ENCODE measurements around the gene DEDD.

Gene DEDD, protein sequence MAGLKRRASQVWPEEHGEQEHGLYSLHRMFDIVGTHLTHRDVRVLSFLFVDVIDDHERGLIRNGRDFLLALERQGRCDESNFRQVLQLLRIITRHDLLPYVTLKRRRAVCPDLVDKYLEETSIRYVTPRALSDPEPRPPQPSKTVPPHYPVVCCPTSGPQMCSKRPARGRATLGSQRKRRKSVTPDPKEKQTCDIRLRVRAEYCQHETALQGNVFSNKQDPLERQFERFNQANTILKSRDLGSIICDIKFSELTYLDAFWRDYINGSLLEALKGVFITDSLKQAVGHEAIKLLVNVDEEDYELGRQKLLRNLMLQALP

DNA sequence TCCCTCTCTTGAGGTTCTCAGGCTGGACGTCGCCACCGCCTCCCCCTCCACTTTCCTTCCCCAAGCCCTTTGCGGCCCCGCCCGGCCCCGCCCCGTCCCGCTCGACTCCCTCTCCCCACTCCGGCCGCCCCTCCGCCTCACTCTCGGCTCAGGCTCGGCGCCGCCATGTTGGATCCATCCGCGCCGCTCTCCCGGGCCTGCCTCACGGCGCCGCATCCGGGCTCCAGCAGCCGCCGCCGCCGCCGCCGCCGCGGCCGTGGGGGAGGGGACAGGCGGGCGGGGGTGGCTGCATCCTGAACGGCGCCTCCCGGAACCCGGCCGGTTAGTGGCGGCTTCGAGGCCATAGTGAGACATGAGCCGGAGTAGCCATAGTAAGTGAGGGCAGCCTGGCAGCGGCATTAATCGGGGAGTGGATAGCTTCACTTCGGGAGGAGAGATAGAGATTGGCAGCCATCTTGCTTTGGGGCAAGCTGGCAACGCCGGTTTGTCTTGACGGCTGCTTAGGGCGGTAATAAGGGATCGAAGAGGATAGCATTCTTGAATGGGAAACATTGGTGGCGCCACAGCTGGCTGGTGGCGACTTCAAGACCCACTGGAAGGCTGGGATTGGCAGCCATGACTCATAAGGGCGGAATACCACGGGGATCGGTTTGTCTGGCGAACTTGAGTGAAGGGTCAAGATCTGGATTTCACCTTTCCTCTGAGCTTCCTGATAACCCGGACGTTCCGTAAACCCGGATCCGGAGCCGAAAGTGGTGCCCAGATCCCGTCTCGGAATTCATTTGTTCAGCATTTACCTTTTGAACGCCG is at the start of gene DEDD:
DEDD (minus strand) TSS at position 258 of the 810 bp plus-strand sequence. CDS start 8,205 bp downstream, outside the sequence.
- peak; percentile 80 to 87 (median 82) for DNase-seq (ENCODE audit: low read depth in 3 of 3)

DNA sequence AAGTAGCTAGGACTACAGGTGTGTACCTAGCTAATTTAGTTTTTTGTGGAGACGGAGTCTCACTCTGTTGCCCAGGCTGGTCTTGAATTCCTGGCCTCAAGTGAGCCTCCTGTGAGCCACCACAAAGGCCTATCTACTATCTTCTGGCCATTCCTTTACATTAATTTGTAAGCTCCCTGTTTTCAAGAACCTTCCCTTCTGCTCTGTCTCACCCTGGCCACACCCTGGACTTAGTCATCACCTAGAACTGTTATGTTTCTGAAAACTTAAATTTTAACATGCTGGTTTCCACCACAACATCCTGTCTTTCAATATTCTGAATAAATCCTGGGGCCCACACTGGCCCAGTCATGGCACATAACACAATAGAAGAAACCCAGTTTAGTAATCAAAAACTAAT is 49.7 kb upstream of the DEDD start:
- peak in 2 of 3 experiments; percentile 18 to 42 for DNase-seq (ENCODE audit: low read depth in 3 of 3)

DNA sequence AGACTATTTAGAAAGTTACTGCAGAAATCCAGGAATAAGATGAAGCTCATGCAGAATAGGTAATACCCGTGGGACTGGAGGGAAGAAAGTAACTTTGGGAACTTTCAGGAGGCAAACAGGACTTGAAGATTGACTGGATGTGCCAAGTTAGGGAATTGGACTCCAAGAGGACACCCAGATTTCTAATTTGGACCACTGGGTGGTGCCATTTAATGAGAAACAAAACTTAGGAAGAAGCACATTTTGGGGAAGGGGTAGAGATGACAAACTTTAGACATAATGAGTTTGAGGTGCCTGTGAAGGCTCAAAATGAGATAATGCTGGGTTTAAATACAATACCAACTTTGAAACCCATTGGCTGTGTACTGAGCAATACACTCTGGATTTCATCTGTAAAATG is 48.2 kb upstream of the DEDD start:
- no peak for DNase-seq (ENCODE audit: low read depth in 3 of 3)

DNA sequence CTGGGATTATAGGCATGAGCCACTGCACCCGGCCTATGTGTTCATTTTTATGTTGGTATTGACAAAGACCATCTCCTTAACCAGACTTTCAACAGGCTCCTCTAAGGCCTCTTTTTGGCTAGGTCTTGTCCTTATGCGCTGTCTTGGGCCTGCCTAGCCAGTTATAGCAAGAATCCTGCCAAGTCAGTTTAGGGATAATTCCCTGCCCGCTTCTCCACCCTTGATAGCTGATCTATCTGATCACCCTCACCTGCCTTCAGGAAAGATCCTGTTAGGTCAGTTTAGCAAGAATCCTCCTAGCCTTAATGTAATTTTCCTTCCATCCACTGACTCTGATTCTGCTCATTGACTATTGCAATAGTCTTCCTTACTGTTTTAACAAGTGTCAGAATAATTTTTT is 47.2 kb upstream of the DEDD start:
- no peak for DNase-seq (ENCODE audit: low read depth in 3 of 3)

DNA sequence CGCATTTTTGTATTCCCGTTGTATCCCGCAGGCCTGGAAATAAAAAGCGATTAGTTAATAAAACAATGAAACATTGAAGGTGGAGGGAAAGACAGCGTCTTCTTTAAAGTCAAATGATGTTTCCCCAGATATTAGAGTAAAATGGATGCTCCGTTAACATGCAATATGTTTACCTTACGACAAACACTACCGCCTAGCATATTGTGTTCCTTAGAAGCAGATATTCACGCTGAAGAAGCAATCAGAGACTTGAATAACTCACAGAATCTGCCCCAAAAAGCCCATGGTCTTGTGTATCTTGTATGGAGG is 45.4 kb upstream of the DEDD start:
- DNase-seq (ENCODE audit: low read depth in 3 of 3): no peak

DNA sequence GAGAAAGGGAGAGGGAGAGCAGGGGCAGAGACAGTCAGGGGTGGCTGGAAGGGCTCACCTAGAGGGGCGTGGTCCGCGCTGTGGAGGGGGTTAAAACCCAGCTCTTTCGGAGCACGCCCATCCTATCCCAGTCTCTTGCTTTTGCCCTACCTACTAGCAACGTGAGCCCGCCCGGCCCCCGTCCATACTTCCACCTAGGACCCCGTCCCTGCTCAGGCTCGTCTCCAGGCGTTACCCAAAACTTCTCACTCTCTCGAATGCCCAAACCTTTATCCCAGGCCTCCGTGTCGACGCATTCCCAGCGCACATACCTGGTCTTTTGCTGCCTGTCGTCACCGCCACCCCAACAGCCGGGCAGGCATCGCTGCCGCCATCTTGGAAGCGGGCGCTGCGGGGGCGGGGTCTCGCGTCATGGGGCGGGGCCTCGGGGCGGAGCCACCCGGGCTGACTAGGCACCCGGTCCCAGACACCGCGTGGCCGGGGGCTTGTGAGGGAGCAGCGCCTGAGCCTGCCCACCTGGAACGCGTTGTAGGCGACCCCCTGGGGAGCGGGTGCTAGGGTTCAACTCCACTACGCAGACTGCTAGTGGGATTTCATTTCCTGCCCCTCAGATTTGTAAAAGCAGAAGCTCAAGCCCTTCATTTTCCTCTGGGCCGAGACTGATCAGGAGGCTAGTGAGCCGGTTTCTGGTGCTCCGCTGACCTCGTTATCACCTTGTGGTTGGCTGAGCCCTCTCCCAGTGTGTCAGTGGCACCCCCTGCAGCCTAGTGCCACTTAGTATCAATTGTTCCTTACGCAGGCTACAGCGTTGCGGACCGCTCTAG is 44.9 kb upstream of the DEDD start, which contains the start of gene B4GALT3:
B4GALT3 (minus strand) TSS at position 396 of the 824 bp plus-strand sequence. CDS start 1,447 bp downstream, outside the sequence.
- peak; percentile 92 to 99 (median 94) for DNase-seq (ENCODE audit: low read depth in 3 of 3)

DNA sequence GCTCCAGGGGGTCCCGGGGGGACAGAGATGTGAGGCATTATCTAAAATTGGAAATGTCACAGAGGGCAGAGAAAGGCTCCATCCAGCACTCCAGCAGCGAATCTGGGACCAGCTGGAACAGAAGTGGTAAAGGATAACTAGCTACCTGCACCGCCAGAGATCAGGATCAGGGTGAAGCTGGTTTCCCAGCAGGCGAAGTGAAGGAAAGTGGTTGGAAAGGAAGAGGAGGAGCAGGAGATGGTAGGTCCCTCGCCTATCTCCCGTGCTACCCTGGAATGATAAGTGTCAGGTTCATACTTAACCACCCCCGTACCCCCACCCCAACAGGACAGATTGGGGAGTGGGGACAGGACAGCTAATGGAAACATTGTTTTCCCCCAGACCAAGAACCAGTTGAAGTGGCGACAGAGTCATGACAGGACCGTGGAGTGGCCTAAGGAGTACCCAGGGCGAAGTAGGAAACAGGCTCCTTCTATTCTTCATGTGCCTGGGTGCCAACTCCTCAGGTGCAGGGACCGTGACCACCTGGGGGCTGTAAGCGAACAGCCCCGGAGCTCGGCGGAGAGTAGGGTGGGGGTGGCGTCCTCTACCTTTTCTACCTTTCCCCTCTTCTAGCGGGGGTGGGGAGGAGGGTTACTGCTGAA is 44.1 kb upstream of the DEDD start:
- no peak for DNase-seq (ENCODE audit: low read depth in 3 of 3)

DNA sequence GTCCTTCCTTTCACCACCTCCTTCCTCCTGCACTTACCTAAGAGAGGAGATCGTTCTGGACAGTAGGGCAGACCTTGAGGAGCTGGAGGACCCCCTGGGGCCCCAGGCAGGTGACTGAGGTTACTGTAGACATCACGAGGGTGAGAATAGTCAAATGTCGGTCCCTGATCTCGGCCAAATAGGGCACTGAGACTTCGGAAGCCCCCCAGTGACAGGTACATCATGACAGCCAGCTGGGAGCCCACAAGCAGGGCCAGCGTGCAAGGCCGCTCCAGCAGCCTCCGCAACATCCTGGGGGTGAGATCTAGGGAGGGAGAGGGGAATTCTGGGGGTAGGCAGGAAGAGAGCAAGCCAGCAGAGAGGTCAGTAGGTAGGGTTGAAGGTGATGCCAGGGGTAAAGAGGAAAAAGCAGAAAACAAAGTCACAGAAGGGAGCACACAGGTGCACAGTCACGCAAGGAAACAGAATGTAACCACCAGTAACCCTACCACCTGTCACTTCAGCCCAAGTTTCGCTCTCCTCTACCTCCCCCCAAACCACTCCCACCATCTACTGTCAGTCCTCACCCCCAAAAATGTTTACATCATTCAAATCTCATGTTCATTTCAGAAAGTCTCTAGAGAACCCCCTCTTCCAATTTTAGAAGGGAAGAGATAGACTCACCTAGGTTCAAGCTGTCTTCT is 43.4 kb upstream of the DEDD start:
- no peak for DNase-seq (ENCODE audit: low read depth in 3 of 3)

DNA sequence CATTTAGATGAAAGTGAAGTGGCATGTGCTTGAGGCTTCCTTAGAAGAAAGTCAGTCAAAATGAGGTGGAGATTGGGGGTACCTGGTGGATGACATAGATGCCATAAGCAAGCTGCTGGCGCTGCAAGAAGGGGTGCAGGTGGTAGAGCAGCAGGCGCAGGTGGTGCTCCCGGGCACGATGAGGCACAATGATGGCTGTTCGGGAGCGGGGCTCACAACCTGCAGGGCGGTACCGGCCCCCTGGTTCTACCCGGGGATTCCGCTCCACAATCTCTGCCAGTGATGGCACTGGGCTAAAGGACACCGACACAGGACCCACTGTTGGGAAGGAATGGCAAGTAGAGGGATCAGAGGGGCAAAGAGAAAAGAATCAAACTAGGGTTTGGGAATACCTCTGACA is 42.4 kb upstream of the DEDD start:
- DNase-seq (ENCODE audit: low read depth in 3 of 3): no peak

DNA sequence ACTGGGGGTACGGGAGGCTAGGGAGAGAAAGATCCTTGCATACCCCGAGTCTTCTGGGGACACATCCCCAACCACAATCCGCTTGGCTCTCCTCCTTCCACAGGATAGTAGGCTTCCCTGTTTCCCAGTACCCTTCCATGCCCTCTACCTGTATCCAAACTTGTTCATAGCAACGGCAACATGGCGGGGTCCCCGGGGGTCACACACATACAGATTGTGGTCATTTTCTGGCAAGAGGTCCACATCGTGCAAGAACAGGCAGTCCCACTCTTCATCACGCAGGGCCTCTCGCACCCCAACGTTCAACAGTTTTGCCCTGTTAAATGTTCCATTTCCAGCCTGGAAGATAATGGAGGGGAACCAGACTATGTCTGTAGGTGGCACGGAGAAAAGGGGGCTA is 41.2 kb upstream of the DEDD start:
- DNase-seq (ENCODE audit: low read depth in 3 of 3): no peak

DNA sequence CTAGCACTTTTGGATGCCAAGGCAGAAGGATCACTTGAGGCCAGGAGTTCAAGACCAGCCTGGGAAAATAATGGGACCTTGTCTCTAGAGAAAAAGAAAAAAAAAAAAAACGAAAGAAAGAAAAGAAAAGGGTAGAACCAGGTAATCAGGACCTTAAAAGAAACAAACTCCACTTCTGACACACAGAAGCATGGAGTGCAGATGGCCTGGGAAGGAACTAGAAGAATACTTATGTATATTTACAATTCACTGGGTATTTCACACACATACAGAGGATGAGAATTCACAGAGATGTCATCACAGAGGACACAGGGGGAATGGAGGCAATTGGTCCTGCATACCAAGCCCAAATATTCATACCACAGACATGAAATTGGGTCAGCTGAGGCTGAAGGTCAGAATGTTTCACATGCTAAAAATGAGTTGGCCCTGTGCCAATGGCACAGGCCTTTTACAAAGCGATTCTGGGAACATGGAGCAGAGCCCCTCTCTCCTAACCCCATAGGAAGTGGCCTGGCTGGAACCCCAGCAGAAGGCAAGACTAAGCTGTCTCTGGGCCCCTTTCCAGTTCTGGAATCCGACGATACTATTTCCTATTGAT is 40.4 kb upstream of the DEDD start:
- no peak for DNase-seq (ENCODE audit: low read depth in 3 of 3)

DNA sequence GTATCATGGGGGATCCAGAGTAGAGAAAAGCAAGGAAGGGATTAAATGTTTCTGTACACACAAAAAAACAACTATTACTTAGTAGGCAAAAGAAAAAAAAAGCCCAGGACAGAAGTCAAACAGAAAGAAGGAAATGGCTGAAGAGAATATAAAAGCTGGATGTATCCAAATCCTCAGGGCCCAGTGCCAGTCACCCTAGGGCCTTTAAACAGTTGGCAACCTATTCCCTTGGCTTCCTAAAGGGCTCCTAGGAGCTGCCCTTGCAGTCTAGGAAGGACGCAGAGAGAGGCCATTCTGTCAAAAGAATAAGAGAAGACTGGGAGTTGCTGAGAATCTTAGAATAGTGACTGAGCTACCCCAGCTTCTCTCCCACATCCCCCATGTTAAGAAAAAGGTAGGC is 39.9 kb upstream of the DEDD start:
- no peak for DNase-seq (ENCODE audit: low read depth in 3 of 3)

DNA sequence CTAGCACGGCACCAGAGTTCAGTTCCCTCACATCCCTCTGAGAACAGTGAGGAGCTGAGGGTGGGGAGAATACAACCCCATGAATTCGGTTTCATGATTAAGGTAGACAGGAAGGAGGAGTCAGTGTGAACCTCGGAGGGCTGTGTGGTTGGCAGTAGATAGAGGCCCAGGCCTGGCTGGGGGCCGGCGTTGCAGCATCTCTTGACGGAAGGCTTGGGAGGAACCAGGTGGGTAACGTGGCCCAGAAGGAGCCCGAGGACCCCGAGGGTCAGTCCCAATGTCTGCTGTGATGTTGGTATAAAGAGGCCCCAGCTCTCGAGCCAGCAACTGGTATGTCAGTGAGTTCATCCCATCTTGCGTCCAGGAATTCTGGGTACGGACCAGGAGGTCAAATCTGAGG is 39.2 kb upstream of the DEDD start:
- DNase-seq (ENCODE audit: low read depth in 3 of 3): no peak

DNA sequence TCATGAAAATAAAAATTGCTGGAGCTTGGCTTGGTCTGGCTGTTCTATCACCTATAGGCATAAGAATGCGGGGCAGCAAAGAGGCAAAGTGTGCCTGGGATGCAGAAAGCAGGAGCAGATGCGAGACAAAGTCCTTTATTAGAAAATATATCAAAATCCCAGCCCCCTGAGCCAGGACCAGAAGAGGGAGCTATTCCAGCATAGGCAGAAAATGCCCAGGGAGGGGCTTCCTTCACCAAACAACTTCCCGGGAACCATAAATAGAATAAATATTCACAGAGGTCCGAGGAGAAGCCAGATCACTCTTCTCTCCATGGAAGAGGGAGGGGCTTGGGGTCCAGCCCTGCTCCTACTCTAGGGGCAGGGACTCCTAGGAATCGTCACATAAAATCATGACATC is 38.7 kb upstream of the DEDD start:
- no peak for DNase-seq (ENCODE audit: low read depth in 3 of 3)

DNA sequence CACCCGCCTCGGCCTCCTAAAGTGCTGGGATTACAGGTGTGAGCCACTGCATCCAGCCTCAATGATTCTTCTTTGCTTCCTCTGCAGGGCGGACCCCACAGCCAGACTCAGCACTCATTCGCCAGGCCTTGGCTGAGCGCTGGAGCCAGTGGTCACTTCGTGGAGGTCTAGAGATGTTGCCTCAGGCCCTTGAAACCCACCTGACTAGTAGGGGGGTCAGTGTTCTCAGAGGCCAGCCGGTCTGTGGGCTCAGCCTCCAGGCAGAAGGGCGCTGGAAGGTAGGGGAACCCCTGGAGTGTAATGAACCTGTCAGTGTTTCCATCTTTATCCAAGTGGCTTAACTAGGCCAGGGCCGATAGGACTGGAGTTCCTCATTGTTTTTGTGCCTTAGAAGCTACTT is 36.4 kb upstream of the DEDD start:
- DNase-seq (ENCODE audit: low read depth in 3 of 3): no peak

DNA sequence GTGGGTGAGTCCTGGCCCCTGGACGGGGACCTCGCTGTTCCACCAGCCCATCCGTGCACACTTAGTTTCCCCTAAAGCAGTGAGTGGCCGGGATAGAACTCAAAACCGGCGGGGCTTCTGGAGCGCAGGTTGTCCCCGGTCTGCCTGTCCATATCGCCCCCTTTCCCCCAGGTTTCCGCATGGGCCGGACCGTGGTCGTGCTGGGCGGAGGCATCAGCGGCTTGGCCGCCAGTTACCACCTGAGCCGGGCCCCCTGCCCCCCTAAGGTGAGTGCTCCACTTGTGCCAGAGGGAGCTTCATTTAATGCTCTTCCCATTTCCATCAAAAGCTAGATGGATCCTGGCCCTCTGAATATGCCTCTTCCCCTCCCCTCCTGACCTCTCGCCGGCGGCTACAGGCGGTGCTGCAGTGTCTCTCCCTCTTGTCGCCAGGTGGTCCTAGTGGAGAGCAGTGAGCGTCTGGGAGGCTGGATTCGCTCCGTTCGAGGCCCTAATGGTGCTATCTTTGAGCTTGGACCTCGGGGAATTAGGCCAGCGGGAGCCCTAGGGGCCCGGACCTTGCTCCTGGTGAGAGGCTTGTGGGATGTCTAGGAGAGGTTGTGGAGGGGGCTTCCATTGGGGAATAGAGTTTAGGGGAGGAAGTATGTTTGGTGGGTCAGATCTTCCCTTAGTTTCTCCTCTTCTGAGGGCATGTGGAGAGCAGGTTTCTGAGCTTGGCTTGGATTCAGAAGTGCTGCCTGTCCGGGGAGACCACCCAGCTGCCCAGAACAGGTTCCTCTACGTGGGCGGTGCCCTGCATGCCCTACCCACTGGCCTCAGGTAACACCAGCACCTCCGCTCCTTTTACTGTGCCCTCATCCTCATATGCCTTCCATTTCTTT is 34.4 kb upstream of the DEDD start:
- DNase-seq (ENCODE audit: low read depth in 3 of 3): no peak

DNA sequence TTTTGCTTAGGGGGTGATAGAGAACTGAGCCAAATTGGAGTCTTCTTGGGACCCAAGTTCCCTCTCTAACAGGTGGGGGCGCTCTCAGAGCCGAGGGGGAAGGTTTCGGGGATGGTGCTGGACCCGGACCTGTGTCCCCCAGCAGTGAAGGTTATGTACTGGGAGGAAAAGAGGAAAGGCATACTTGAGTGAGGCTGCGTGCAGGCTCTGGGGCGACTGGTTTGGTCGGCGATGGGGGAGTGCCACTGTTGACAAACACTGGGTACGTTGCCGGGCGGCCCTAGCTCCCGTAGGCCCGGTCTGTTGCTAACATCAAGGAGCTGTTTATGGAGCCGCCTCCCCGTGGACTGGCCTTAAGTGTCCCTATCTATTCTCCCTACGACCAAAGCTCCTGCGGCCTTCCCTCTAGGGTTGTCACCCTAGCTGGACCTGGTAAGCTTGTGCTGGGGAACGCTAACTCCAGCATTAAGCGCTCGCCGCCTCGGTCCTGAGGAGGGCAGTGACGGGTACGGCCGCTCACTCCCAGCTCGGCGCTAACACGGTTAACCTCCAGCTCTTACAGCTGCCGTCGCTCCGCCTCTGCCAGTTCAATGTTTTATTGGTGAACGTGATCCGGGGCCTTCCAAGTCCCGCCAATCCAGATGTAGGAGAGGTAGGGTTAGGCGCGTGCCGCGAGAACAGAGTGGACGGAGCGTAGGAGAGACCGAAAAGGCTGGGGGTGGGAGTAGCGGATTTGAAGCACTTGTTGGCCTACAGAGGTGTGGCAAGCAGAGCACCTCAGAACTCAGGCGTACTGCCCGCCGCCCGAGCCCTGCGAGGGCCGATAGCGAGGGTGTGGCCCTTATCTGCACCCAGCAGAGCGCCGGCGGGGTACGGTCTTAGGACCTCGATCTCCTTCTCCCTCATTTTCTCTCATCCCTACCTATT is 33.5 kb upstream of the DEDD start, which contains the start of gene PPOX:
PPOX (plus strand) TSS at position 685 of the 927 bp plus-strand sequence. CDS start 422 bp downstream, outside the sequence.
- peak; percentile 65 to 82 (median 77) for DNase-seq (ENCODE audit: low read depth in 3 of 3)

DNA sequence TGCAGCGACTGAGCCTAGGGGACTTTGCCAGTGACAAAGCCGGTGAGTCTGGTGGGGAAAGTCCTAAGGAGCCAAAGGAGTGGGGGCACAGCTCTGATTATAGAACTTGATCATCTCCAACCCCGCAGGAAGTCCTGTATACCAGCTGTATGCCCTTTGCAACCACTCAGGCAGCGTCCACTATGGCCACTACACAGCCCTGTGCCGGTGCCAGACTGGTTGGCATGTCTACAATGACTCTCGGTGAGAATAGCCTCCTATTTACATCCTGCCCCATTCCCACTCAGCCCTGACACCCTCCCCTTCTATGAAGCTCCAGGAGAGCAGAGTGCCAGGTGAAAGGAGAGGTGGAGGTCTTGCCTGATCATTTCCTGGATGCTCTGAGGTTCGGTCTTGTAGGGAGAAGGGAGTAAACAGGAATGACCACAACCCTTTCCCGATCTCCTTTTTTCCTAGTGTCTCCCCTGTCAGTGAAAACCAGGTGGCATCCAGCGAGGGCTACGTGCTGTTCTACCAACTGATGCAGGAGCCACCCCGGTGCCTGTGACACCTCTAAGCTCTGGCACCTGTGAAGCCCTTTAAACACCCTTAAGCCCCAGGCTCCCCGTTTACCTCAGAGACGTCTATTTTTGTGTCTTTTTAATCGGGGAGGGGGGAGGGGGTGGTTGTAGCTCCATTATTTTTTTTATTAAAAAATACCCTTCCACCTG is 32.6 kb upstream of the DEDD start:
- no peak for DNase-seq (ENCODE audit: low read depth in 3 of 3)
